Stimulated activated CD4-positive, alpha-beta T cell treated with anti-CD3 and anti-CD28 coated beads, Interleukin-15, amount 100 ng/mL, for 24 hours (primary cell): Measurements from ENCODE around the gene ADGRG4.
"Not testable (repeated sequence)": the region's sequence is repeated elsewhere in the genome, so short reads cannot be mapped to it uniquely, and the experiment has no call there.

Source experiments
- DNase-seq: peaks from one replicate; pipeline ENCODE4 v3.0.0-alpha.2; 2020

Gene ADGRG4

DNA sequence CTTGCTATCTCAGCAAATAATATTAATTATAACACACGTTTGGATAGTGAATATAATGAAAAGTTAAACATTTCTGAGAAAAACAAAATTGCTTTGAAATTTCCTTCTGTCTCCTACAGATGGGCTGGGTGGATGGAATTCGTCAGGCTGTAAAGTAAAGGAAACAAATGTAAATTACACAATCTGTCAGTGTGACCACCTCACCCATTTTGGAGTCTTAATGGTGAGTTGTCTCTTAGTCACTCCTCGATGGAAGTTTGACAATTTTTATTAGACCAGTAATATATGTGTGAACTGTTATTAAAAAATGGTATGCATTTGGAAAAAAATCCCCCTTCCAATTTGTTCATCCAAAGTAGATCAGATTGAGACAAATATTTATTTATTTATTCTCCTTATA, 94.5 kb downstream of the ADGRG4 start:
- DNase-seq, result no peak

DNA sequence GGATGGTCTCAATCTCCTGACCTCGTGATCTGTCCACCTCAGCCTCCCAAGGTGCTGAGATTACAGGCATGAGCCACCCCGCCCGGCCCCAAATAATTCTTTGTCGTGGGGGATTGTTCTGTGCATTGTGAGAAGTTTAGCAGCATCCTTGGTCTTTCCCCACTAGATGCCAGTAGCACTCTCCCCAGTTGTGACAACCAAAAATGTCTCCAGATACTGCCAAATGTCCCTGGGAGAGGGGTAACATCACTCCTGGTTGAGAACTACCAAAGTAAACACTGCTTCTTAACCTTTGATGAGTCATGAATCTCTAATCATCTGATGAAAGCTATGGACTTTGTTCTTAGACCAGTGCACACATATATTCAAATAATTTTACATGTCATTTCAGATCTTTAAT, 96.2 kb downstream of the ADGRG4 start:
- no peak for DNase-seq

DNA sequence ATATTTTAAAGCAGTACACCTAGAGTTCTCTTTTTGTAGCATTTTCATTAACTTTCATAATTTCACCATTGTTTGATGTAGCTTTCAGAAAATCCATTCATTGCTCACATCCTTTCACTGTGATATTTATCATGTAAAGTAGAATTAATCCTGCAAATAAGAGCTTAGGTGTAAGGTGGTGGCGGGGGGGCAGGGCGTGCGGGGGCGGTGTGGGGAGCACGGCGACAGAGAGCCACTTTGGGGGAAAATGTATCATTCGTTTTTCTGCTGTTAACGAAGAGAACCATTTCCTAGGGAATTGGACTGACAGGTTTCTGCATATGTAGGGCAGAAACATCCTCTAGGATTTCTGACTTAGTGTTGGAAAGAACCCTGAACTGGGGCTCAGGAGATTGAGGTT, 104.4 kb downstream of the ADGRG4 start:
- DNase-seq, result no peak

DNA sequence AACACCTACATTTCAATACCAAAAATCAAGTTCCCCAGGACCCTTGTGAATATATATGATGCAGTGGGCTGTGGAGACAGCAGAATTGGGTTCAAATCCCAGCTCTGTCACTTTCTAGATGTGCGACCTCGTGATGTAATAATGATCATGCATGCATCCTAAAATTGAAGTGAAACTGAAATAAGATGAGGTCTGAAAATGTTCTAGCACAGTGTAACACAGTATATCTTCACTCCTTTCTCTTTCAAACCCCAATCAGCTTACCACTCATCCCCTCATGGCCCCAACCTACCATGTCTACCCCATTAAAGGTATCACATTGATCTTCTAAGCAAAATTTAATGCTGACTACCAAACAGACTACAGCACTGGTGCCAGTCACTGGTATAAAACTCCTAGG, 117.0 kb downstream of the ADGRG4 start:
- DNase-seq, result no peak

DNA sequence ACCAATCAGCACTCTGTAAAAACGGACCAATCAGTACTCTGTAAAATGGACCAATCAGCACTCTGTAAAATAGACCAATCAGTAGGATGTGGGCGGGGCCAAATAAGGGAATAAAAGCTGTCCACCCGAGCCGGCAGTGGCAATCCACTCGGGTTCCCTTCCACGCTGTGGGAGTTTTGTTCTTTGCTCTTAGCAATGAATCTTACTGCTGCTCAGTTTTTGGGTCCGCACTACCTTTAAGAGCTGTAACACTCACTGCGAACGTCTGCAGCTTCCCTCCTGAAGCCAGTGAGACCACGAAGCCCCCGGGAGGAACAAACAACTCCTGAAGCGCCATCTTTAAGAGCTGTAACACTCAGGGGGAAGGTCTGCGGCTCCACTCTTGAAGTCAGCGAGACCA, 120.6 kb downstream of the ADGRG4 start:
- DNase-seq, result no peak

DNA sequence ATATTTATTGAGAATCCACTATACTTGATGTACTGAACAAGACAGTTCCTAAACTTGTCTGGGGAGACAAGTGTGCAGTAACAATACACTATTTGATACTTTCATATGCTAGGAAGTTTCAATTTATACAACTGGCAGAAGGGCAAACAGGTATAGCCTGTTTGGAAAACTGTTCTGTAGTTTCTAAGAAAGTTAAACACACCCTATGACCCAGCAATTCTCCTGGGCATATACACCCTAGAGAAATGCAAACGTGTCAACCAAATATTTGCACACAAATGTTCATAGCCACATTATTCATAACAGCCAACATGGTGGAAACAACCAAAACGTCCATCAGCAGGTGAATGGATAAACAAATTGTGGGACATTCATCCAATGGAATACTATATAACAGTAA, 123.0 kb downstream of the ADGRG4 start:
- no peak for DNase-seq

DNA sequence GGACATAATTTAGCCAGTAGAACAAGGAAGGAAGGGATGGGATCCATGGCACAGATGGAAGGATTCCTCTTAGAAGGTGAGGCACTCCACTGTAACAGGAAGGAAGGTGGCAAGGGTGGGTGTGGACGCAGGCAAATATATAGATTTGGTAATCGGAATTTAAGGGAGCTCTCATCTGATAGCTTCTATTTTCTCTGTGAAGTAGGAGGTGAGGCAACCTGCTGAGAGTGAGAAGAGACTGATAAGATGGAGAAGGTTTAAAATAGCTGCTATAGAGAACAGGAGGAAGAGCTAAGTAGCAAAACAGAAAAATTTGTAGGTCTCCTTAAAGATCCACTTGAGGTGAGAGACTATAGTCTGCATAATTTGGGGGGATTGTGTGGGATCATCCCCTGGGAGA, 125.2 kb downstream of the ADGRG4 start:
- DNase-seq, result no peak

DNA sequence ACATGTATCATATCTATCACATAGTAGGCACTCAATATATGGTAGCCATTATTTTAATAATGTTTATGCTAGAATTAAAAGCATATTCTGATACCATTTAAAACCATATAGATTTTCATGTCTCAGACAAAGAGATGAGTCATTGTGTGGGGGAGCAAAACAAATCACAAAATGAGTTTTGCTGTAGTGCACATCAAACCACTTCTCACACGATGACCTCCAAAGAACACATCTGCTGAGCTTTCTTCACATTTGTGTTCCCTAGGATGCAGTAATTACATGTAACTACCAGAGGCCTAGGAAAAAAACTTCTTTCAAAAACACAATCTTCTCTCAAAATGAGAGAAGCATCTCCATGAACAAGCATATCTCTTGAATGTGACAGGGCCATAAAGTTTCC, 130.9 kb downstream of the ADGRG4 start:
- no peak for DNase-seq

DNA sequence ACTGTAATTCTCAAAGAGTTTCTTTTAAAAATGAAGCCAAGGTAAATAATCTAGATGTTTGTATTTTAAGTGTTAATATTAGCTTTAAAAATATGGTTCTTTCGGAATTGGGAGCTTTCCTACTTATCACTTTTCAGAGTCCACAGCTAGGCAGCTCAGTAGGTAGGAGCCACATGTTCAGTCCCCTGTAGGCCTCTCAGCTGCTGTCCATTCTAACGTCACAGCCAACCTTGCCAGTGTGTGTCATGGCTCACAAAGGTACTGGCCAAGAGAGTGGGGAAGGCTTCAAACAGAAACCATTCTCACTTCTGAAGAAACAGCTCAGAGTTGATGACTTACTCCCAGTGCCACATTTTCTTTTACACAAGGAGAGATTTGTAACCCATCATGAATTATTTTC, 137.0 kb downstream of the ADGRG4 start:
- no peak for DNase-seq

DNA sequence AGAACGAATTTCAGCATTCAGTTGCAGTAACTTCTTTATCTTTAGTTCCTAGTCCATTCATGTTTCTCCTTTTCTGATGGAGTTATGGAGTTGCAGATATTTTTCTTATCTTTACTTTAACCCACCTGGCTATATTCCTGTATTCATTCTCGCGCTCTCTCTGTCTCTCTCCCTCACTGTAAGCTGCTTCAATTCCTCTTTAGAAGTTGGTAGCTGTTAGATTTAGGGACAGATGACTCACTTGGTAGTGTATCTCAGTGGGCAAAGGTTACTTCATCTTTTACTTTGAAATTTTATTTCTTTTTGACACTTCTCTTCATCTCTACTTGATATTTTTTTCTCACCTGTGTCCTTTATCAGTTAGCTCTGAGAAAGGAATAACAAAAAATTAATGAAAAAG, 137.4 kb downstream of the ADGRG4 start:
- no peak for DNase-seq

DNA sequence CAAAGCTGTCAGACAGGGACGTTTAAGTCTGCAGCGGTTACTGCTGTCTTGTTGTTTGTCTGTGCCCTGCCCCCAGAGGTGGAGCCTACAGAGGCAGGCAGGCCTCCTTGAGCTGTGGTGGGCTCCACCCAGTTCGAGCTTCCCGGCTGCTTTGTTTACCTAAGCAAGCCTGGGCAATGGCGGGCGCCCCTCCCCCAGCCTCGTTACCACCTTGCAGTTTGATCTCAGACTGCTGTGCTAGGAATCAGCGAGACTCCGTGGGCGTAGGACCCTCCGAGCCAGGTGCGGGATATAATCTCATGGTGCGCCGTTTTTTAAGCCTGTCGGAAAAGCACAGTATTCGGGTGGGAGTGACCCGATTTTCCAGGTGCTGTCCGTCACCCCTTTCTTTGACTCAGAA, 144.9 kb downstream of the ADGRG4 start:
- not testable (repeated sequence) for DNase-seq

DNA sequence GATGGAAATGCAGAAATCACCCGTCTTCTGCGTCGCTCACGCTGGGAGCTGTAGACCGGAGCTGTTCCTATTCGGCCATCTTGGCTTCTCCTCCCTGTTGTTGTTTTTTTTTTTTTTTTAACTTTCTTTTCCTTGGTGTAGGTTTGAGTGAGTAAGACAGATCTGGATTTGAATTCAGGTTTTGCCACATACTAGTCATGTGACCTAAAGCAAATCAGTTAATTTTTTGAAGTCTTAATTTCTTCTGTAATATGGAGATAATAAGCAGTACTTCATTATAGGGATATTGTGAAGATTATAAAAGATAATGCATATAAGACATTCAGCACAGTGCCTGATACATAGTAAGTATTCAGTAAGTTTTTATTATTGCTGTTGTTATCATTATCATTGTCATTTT, 145.4 kb downstream of the ADGRG4 start:
- no peak for DNase-seq

DNA sequence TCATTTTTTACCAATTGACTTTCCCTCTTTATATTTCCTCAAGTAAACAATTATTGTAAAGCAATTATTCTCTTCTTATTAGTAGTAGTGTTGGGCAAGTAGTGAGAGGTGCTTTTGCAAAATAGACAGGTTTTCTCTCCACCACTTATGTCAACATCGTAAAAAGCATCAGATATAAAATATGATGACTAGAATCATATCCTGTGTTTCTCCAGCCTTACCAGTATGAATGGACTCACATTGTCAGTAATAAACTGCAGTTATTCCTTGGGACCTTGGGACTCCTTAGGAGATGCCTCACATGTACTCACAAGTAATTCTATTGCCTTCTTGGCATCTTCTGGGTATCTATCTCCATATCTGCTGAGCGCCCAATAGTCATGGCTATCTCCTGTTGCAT, 146.5 kb downstream of the ADGRG4 start:
- no peak for DNase-seq

DNA sequence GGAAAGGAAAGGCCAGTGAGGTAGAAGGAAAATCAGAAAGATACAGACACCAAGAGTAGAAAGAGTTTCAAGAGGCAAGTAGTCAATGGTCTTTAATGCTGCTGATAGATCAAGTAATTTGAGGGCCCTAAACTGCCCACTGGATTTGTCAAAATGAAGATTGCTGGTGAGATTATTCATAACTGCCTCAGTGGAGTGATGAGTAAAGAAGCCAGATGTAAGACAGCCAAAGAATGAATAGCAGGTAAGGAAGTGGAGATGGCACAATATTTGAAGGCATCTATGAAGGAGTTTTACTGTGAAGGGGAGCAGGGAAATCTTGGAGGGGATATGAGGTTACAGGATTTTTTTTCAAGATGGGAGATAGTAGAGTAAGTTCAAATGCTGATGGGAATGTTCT, 147.2 kb downstream of the ADGRG4 start:
- no peak for DNase-seq

DNA sequence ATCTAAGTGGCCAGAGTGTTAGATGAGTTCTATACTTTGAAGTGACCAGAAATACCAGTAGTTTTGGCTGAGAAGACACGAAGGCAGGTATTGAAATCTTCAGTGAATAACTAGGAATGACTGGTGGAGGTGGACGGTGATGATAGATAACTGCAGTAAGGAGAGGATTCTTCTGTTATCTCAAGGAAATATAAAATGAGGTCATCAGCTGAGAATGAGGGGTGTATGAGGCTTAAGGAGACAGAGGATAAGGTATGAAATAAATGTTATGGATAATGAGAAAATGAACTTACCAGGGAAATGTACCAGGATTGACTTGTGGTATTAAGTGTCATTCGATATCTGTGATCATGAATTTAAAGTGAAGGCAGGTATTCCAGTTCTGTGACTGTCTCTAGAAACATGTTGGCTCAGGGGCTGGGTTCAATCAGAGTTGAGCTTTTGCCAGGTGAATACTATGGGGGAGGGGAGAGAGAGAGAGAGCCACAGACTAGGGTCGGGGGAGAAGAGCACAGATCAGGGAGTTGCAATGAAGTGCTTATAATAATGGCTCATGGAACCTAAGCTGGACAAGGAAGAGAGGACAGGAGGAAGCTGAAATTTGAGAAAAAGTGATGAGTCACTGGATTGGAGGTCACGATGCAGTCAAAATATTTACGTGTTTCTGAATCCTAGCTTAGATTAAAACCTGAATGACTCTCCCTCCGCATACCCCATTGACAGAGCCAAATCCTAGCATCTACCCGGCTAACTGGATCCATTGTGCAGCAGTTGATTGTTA, 149.5 kb downstream of the ADGRG4 start:
- DNase-seq, result no peak

DNA sequence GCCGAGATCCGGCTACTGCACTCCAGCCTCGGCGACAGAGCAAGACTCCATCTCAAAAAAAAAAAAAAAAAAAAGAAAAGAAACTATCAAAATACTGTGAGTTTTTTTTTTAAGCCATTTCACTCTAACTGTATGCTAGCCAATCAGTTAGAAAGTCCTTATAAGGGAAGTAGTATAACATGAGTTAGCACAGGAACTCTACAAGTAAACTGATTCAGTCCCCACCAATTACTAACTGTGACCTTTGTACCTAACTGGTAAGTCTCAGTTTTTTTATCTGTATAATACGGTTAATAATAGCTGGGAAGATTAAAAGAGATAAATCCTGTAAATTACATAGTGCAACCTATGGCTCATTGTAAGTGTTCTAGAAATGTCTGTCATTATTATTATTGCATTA, 151.9 kb downstream of the ADGRG4 start:
- no peak for DNase-seq

DNA sequence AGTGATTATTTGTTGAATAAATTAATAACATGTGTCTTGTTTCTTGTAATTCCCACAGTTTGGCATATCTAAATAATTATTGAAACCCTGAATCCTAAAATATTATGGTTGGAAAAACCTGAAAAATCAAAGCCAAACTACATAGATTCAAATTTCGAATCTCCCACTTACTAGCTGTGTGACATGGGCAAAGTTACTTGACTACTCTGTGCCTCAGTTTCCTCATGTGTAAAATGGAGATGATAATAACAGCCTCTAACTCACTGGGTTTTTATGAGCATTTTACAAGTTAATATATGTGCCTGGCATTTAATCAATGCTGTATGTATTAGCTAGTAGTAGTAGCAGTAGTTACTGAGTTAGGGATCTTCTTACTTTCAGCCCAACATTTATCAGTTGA, 152.4 kb downstream of the ADGRG4 start:
- no peak for DNase-seq

DNA sequence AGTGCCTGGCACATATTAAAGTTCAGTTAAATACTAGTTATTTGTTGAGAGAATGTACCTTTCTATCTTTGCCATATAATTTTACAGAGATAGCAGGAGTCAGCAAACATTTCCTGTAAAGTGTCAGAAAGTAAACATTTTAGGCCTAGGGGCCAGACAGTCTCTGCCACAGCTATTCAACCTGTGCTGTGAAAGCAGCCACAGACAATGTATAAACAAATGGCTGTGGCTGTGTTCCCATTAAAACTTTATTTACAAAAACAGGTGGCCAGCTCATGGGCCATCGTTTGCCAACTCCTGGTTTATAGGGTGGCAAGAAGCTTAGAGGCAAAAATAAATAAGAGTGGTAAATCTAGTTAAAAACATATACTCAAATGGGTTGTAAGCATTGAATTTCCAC, 153.0 kb downstream of the ADGRG4 start:
- DNase-seq, result no peak

DNA sequence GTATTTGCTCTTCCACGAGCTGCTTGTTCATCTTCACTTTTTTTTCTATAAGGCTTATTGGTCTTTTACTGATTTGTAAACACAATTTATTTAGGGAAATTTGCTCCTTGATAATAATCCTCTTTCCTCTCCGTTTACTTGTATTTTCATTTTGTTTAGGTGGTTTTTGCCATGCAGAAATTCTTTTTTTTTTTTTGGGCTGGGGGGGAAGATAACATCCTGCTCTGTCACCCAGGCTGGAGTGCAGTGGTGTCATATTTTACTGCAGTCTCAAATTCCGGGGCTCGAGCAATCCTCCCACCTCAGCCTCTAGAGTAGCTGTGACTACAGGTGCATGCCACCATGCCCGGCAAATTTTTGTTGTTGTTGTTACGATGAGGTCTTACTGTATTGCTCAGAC, 155.4 kb downstream of the ADGRG4 start:
- no peak for DNase-seq

DNA sequence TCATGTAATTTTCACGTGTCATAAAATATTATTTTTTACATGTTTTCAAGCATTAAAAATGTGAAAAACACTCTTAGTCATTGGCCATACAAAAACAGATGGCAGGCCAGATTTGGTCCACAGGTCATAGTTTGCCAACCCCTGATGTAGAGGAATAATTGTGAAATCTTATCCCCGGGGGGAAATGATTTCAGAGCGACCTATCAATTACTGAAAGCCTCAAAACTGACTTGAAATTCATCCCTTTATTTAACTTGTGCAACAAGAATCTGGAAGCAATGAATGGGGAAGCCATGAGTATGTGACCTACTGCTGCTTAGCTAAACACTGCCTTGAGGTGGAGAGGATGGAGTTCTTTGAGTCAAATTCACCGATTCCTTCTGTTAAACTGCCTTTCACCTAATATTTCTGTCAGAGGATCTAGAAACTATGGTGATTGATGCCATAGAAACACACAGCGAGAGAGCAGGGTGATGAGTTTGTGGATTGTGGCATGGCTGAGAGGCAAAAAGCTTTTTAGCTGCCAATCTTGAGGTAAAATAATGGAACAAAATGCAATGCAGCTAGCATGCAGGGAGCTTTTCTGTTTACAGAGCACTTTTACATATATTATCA, 156.6 kb downstream of the ADGRG4 start:
- no peak for DNase-seq

DNA sequence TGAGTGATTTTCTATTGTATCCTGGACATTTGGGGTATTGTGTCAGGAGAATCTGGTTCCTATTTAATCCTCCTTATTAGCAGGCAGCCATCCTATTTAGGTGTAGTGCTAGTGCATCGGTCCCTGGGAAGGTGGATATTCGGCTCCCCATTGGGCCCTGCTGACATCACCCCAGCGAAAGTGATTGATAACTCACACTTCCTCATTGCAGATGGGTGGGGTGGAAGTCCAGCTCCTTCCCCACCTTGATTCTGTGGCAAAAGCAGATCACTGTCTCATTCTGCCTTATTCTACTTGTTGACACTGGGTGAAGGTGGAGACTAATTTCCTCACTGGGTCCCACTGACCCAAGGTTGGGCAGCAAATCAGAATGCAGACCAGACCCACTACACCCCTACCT, 163.8 kb downstream of the ADGRG4 start:
- DNase-seq, result no peak
